ENCODE data around the gene ZDHHC14.

ZDHHC14 gene

DNA sequence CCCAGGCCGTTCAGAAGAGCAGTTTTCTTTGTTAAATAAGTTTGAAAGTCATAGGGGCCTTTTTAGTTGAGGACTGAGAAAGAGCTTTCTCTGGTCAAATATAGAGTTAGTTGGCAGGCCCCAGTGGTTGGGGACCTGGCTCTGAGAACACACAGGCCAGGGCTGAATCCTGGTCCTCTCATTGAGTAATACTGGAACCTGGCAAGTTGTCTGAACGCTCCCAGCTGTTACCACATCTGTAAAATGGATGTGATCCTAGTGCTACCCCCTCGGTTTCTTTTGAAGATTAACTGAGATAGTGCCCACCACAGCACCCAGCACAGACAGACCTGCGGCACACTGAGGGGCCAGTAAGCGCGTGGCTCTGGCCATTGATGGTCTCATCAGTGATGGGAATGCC is 215.5 kb downstream of the ZDHHC14 start:
- DNase-seq (ENCODE audit: low read depth, low spot score) = no peak

GRCh38 chr6:157596886-157597285 is 215.9 kb downstream of the ZDHHC14 start:
- no peak for DNase-seq (ENCODE audit: low read depth, low spot score)

DNA sequence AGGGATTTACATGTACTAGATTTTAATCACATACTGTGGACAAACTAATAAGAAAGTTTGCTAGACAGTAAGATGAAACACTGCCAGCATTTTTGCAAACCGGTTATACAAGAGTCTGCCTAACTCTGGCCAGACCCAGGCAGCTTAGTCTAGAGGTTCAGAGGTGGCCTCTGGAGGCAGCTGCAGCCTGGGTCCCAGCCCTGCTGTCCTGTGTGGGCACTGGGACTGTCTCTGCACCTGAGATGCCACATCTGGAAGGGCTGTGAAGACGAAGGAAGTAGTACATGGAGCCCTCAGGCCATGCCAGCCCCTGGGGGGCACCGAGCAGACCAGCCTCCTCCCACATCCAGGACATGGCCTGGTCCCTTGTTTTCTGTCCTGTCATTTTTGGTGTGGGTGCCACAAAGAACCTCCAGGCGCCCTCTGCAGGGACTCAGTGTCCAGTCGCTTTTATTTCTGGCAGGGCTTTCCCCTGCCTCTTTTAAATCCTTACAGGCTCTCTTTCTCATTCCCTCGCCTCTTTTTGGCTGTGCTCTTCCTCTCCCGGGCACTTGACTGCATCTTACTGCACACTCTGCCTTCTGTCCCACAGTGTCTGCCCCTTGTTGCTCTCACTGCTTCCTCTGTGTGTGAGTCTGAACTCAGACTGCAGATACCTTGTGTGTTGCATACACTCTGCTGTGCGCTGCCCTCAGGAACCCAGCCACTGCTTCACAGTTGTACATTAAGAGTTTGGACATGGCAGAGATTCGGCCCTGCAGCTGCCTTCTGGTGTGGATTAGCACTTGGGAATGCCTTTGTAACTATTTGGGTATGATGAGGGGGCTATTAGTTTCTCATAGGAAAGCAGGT is 216.7 kb downstream of the ZDHHC14 start:
- no peak for DNase-seq (ENCODE audit: low read depth, low spot score)

DNA sequence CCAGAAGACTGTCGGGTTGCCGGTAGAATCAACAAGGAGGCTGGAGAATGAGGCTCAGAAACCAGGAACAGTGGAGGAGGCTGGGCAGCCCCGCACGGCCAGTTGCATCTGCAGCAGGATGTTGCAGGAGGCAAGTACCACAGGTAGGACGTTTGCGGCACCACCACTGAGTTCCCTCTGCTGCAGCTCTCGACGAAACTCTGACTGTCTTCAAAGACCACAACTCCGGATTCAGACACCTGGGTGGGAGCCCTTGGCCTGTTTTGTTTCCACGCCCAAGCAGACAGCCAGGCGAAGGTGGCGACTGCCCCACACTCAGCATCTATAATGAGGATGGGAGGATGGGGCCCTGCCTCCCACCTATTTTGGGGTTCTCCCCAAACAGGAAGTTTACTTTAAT is 218.2 kb downstream of the ZDHHC14 start:
- DNase-seq (ENCODE audit: low read depth, low spot score) = no peak

DNA sequence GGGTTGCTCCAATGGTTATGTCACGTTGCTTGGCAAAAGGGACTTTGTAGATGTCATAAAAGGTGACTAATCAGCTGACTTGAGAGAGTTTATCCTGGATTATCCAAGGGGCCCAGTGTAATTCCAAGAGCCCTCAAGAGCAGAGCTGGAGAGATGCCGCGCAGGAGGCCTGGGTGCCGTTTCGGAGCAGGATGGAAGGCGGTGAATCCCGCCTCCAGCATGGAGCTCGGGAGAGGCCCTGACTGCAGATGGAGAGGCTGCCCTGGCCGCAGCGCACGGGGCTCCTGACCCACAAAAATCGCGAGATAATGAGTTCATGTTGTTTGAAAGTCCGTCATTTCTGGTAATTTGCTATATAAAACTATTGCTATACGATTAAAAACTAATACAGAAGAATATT is 219.8 kb downstream of the ZDHHC14 start:
- no peak for DNase-seq (ENCODE audit: low read depth, low spot score)

DNA sequence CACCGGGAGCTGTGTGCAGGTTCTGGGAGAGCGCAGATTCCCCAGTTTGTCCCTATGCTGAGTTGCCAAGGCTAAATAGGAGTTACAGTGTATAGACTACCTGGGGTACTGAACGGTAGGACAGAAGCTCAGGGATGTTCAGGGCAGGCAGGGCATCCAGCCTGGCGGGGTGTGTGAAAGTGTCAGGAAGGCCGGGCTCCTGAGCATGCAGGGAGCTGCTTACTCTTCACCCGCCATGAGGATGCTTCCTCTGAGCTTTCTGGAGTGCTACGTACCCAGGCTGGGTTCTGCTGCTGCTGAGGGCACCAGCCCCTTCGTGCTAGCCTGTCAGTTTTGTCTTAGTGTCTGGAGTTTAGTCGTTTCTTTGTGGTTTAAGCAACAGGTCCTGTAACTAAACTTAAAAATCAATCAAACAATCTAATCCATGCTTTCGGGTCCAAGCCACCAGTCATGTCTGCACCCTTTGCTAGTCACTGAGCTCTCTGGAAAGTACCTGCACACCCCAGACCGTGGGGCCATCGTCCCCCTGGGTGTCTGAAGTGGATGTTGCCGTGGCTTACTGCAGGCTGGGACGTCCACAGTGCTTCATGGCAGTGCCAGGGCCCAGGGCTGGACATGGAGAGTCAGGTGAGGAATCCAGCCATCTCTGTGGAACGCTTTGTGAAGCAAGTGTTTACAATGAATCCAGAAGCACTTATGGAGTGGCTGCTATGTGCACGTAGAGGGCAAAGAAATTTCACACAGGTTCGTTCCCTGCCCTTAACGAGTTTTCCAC is 221.7 kb downstream of the ZDHHC14 start:
- no peak for DNase-seq (ENCODE audit: low read depth, low spot score)

DNA sequence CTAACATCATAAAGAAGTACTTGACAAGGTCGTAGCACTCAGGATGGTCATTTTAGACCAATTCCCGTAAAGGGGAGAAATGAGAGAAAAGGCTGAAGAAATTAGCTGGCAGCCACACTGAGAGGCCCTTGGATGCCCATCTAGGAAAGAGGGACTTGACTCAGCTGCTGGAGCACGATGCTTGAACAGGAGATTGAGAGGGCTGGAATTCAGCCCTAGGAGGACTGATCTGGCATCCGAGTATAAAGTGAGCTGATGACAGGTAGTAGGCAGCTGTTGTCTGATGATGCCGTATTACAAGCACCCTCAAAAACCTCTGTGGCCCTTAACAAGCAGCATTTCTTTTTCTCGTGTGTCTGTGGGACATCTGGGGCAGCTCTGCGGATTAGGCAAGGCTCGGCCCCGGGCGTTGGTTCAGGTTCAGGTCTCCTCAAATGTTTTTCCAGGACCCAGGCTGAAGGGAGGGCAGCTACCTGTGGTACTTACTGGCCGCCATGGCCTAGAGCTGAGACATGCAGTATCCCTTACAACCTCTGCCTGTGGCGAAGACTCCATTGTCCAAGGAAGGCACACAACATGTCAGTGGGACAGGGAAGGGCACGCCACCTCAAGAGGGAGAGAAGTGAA is 222.4 kb downstream of the ZDHHC14 start:
- no peak for DNase-seq (ENCODE audit: low read depth, low spot score)

DNA sequence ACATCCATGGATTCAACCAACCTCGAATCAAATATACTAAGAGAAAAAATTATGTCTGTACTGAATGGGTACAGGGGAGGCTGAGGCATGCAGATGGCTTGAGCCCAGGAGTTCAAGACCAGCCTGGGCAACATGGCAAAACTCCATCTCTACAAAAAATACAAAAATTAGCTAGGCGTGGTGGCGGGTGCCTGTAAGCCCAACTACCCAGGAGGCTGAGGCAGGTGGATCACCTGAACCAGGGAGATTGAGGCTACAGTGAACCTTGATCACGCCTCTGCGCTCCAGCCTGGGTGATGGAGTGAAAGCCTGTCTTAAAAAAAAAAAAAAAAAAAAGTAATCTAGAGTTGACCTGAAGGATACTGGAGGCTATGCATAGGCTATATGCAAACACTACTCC is 223.0 kb downstream of the ZDHHC14 start:
- DNase-seq (ENCODE audit: low read depth, low spot score) = no peak

DNA sequence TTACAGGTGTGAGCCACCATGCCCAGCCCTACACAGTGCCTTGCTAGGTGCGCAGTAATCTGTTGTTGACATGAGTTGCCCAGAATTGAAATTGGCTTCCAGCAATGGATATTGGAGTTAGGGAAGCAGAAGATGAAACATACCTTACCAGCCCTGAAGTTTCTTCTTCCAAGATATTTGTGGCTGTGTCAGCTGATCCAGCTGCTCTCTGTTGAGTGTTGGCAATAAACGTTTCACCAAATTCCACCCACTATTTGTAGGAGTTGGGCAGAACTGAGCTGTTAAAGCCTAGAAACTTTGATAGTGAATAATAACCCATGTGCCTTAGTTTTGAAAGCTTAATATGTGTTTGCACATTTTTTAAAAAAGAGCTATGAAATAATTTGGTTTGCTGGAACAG is 223.8 kb downstream of the ZDHHC14 start:
- no peak for DNase-seq (ENCODE audit: low read depth, low spot score)

- no peak for DNase-seq (ENCODE audit: low read depth, low spot score)
Measured at GRCh38 chr6:157605484-157605883, 224.5 kb downstream of the ZDHHC14 start.

DNA sequence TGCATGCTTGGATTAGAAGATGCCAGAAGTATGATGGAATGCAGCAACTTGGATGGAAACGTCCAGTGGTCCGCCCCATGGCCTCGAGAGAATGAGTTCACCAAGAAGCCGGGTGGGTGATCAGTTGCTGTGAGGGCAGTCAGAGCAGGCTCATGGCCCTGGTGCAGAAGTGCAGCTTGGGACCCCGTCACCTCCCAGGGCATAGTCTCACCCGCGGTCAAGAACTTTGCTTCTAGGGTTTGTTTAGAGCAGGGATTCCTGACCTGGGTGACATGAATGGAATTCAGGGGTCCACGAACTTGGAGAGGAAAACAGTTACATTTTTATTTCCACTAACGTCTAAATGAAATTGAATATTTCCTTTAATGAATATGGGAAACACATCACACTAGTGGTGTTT is 225.5 kb downstream of the ZDHHC14 start:
- no peak for DNase-seq (ENCODE audit: low read depth, low spot score)

GRCh38 chr6:157607317-157608109 is 226.5 kb downstream of the ZDHHC14 start:
- no peak for DNase-seq (ENCODE audit: low read depth, low spot score)

- DNase-seq (ENCODE audit: low read depth, low spot score) = no peak
Measured at GRCh38 chr6:157608221-157609075, 227.5 kb downstream of the ZDHHC14 start.

DNA sequence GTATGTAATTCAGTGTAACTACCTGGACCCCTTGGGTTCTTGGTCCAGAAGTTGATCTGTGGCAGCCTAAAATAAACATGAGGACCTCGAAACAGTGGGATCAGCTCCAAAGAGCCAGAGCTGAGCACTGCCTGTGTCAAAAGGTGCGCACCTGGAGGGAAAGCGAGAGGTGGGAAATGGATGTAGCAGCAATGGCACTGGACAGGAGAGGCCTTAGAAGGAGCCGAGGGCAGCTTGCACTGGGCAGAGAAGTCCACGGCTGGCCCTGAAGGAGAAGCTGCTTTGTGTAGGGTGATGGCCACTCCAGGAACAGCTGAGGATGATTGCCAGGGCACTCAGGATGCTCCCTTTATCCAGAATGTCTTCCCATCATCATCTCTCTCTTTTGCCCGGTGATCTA is 228.1 kb downstream of the ZDHHC14 start:
- no peak for DNase-seq (ENCODE audit: low read depth, low spot score)

GRCh38 chr6:157609556-157609955 is 228.6 kb downstream of the ZDHHC14 start:
- no peak for DNase-seq (ENCODE audit: low read depth, low spot score)

DNA sequence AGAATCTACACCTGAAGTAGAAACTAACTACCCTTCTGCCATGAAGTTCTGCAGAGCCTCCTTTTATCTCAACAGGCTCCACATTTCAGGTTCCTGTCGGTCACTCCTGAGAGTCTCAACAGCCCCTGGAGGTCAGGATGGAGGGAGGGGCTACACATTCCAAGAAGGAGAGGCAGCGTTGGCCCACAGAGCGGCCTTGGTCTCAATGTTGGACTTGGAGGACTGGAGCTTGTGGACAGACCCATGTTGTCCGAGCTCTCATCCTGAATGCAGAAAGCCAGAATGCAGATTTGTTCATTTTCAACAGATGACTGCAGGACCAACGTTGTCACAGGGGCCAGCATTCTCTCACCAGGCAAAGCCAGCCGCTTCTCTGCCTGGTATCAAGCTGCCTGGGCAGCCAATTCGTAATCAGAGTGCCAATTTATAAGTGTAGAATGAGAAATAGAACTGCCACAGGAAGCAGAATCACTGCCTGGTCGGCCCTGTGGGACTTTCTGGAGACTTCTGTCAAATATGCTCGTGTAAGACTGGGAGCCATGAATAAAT is 229.5 kb downstream of the ZDHHC14 start:
- no peak for DNase-seq (ENCODE audit: low read depth, low spot score)

DNA sequence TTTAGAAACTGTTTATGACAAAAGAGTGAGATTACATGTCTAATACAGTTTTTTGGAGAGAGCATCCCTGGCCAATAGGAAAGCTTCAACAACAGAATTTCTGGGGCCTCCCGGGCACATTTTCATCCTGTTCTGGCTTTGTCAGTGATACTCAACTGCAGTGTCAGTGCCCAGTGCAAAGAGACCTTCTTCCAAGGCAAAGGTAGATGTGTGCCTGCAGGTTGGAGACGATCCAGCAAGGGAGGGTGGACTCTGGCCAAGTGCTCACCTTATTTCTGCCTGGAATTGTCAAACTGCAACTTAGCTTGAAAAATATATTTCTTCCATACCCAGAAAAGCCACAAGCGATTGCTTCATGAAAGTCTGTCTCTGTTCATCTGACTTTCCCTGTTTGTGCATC is 230.4 kb downstream of the ZDHHC14 start:
- no peak for DNase-seq (ENCODE audit: low read depth, low spot score)

DNA sequence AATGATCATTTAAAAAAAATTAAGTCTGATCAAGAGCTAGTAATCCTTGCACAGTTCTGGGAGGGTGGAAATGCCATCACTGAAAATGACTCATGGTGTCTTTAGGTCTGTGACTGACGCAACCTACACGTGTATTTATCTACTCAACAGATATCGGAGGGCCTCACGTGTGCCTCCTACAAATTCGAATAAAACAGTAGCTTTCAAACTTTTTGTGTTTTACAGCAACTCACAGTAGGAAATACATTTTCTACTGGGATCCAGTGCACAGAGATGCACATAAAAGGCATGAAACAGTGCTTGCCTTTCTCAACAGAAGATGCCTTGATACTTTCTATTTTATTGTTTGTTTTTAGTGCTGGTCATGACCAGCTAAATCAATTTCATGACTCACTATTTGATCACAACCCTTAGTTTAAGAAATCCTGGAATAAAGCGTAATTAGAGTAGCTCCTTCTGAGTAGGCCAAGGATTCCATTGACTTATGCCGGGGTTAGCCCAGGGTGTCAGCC is 232.1 kb downstream of the ZDHHC14 start:
- DNase-seq (ENCODE audit: low read depth, low spot score) = peak; percentile 32

- DNase-seq (ENCODE audit: low read depth, low spot score) = no peak
Measured at GRCh38 chr6:157614026-157614568, 233.1 kb downstream of the ZDHHC14 start.

GRCh38 chr6:157615420-157615769 is 234.4 kb downstream of the ZDHHC14 start:
- no peak for DNase-seq (ENCODE audit: low read depth, low spot score)

Measured in brain pericyte (primary cell).